ENCODE data around the gene AIF1L.

DNA sequence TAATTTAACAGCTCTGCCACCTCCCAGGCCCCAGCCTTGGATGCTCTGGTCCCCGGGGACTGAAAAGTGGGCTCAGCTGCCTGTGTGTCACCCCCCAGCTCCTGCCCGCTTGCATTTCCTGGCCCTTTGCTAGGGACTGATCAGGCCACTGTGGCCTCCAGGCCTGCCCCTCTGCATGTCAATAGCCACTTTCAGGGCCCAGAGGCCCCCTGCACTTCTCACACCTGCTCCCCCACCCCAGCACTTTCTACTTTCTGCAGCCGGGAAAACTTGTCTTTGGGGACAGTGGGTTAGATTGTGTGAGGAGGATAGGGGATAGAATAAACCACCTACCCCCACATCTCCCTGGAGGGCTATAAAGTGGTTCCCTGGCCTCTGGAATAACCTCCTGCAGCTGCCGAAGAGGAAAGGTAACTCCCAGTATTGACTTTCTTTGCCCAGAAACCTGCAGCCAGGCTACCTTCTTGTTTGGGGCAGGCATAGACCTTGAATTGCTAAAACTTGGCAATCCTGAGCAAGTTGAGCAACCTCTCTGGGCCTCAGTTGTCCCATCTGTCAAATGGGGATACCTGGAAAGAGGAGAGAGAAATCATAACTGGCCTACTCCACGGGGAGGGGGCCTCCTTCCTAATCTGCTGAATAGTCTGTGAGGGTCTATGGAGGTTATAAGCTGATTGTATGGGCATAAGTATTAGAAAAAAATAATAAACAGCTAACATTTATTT lies 7.8 kb downstream of the AIF1L start:
- TF ChIP-seq, protein P1, sequence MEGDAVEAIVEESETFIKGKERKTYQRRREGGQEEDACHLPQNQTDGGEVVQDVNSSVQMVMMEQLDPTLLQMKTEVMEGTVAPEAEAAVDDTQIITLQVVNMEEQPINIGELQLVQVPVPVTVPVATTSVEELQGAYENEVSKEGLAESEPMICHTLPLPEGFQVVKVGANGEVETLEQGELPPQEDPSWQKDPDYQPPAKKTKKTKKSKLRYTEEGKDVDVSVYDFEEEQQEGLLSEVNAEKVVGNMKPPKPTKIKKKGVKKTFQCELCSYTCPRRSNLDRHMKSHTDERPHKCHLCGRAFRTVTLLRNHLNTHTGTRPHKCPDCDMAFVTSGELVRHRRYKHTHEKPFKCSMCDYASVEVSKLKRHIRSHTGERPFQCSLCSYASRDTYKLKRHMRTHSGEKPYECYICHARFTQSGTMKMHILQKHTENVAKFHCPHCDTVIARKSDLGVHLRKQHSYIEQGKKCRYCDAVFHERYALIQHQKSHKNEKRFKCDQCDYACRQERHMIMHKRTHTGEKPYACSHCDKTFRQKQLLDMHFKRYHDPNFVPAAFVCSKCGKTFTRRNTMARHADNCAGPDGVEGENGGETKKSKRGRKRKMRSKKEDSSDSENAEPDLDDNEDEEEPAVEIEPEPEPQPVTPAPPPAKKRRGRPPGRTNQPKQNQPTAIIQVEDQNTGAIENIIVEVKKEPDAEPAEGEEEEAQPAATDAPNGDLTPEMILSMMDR (IDR thresholded peaks at IDR 0.05): no peak
- TF ChIP-seq POLR2A (IDR thresholded peaks at IDR 0.05) (no peak), POLR2AphosphoS5 (IDR thresholded peaks at IDR 0.05) (no peak), EP300 (IDR thresholded peaks at IDR 0.05) (no peak)
